Hepatocyte (in vitro differentiated cells): ENCODE data around the gene EEFSEC.

Experiments used
- CTCF ChIP-seq: fragments of 200-600 bp; sonication (generic); IDR thresholded peaks from 2 replicates; pipeline ENCODE4 v1.5.1; 2016; ENCODE audit warnings: antibody characterized with exemption, mild to moderate bottlenecking; ENCODE audit not compliant: poor library complexity
- EZH2 ChIP-seq: fragments of 200-600 bp; sonication (generic); IDR thresholded peaks from 2 replicates; pipeline ENCODE4 v1.6.1; 2016; ENCODE audit warnings: antibody characterized with exemption, mild to moderate bottlenecking, borderline replicate concordance

- TF ChIP-seq CTCF = no peak
- TF ChIP-seq EZH2 = no peak
Measured at GRCh38 chr3:128111147-128111546, 42.1 kb upstream of the EEFSEC start.
